Measurements from ENCODE around the gene SIX3.
A peak's percentile ranks its signal among the peaks of the same experiment; 100 is the strongest.

DNA sequence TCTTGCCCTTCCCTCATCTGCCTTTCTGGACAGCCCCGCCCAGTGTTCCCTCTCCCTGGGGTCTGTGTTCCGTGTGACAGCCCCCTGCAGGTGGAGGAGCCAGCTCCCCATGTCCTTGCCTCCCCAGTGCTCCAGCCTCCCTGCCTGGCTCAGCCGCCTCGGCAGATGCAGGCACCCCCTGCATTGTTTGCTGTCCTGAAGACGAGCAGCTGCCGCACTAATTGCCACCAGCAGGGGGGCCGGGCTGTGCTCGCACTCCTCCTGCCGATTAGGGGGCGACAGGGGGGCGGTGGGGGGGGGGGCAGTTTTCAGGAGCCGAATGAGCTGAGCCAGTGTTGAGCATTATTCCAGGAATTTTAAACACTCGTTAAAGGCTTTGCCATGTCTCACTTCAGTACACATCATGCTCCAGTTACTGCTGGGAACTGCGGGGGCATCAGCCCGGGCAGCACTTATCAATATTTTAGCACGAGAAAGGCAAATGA, 23.3 kb downstream of the SIX3 start:
- TF ChIP-seq, protein P1, sequence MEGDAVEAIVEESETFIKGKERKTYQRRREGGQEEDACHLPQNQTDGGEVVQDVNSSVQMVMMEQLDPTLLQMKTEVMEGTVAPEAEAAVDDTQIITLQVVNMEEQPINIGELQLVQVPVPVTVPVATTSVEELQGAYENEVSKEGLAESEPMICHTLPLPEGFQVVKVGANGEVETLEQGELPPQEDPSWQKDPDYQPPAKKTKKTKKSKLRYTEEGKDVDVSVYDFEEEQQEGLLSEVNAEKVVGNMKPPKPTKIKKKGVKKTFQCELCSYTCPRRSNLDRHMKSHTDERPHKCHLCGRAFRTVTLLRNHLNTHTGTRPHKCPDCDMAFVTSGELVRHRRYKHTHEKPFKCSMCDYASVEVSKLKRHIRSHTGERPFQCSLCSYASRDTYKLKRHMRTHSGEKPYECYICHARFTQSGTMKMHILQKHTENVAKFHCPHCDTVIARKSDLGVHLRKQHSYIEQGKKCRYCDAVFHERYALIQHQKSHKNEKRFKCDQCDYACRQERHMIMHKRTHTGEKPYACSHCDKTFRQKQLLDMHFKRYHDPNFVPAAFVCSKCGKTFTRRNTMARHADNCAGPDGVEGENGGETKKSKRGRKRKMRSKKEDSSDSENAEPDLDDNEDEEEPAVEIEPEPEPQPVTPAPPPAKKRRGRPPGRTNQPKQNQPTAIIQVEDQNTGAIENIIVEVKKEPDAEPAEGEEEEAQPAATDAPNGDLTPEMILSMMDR (conservative IDR thresholded peaks at IDR 0.05 in 1 of 2, IDR thresholded peaks at IDR 0.05 in 1 of 2; ENCODE audit: extremely low read depth in 1 of 2, insufficient read depth in 1 of 2, low read depth in 1 of 2, low read length in 2 of 2) = peak in 1 of 2 donors; percentile 38
- TF ChIP-seq EZH2 (IDR thresholded peaks at IDR 0.05; ENCODE audit: borderline replicate concordance, low read length) = no peak

All from mammary epithelial cell (primary cell).